Measurements from ENCODE around the gene ABHD11. TPM values are rescaled to one million over a fixed set of nuclear protein-coding genes. Genes with fewer than 3 reads are reported as not detected.

The ABHD11 gene
- total RNA-seq, 2 donors from 2014 or later, result 21.5 to 22.7 TPM

- no peaks in the 10 kb centered on the region for H3K9me3 ChIP-seq
- TF ChIP-seq CTCF (IDR thresholded peaks at IDR 0.05) (no peak), POLR2A (IDR thresholded peaks at IDR 0.05) (no peak)
- no peak for ATAC-seq
- intact Hi-C loops (cut with DNase I), result no loop called here
- no peaks in the 10 kb centered on the region for H3K4me1 ChIP-seq
- H3K4me3 ChIP-seq, result no peak overlapping the region
- H3K27me3 ChIP-seq, result no peaks in the 10 kb centered on the region
- DNase-seq, result no peak
- H3K36me3 ChIP-seq (replicated peaks in 1 of 2; ENCODE audit: insufficient read depth in 1 of 2, low read depth in 2 of 2), result no peaks in the 10 kb centered on the region
- 88 to 91% methylated on average over 10 of the region's 11 CpGs for WGBS, 2 donors
- peak overlapping the region in 2 of 4 donors; percentile 38 to 44 for H3K27ac ChIP-seq
Observed at GRCh38 chr7:73778801-73779389, 40.3 kb upstream of the ABHD11 start.

DNA sequence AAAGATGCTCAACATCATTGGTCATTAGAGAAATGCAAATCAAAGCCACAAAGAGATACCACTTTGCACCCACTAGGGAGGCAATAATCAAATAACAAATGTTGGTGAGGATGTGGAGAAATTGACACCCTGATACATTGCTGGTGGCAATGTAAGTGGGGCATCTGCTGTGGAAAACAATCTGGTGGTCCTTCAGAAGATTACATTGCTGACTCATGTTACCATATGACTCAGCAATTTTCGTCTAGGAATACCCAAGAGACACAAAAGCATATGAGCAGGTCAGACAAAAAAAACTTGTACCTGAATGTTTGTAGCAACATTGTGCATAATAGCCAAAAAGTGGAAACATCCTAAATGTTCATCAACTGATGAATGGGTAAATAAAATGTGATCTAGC lies 36.3 kb upstream of the ABHD11 start:
- WGBS, 2 donors, result 29 to 30% methylated on average over 1 of the region's 1 CpG
- intact Hi-C loops (cut with DNase I), result no loop called here

DNA sequence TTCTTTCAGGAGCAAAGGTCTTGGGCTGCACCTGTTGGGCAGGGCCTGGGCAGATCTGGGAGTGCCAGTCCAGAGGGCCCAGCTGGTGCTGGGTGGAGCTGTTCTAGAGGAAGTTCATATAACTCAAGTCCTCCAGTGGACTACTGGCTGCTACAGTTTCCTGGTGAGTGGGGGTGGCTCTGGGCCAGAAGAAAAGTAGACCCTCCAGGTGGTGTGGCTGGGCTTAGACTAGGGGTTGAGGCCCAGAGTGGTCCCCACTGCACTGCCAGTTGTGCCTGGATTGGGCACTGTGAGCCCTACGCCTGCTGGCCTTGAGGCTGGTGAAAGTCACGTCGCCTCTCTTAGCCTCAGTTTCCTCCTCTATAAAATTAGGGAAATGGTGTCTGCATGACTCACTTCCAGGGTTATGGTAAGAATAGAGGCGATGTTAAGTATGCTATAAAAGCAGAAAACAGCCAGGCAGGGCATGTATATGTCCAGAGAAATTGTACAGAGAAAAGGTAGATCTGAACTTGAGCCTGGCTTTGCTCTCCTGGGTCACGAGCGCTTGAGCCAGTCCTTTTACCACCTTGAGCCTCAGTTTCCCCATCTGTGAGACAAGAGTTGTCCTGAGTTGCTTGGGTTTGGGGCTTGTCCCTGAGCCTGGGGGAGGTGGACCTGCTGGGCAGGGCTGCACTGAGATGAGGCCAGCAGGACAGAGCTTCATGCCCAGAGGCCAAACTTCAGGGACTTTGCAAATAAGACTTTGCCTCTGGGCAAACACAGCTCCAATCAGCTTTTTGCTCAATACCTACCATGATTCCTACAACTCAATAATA lies 35.3 kb upstream of the ABHD11 start:
- TF ChIP-seq POLR2A (IDR thresholded peaks at IDR 0.05) (no peak), CTCF (IDR thresholded peaks at IDR 0.05) (no peak)
- no peaks in the 10 kb centered on the region for H3K36me3 ChIP-seq (replicated peaks in 1 of 2; ENCODE audit: insufficient read depth in 1 of 2, low read depth in 2 of 2)
- no peak overlapping the region for H3K27ac ChIP-seq
- peaks cover 17% of the 10 kb centered on the region for H3K4me1 ChIP-seq
- intact Hi-C loops (cut with DNase I), result no loop called here
- no peaks in the 10 kb centered on the region for H3K9me3 ChIP-seq
- H3K27me3 ChIP-seq, result no peaks in the 10 kb centered on the region
- DNase-seq, result peak in 2 of 4 donors; percentile 13 to 32
- H3K4me3 ChIP-seq, result no peak overlapping the region
- 73 to 94% methylated on average over 6 of the region's 6 CpGs for WGBS, 2 donors
- ATAC-seq, result no peak

More for the DNA sequence above, 36.3 kb upstream of the ABHD11 start:
- no peaks in the 10 kb centered on the region for H3K9me3 ChIP-seq
- H3K4me3 ChIP-seq, result no peak overlapping the region
- TF ChIP-seq POLR2A (IDR thresholded peaks at IDR 0.05) (no peak), CTCF (IDR thresholded peaks at IDR 0.05) (no peak)
- ATAC-seq (no peak), DNase-seq (no peak)
- no peak overlapping the region for H3K27ac ChIP-seq
- no peaks in the 10 kb centered on the region for H3K36me3 ChIP-seq (replicated peaks in 1 of 2; ENCODE audit: insufficient read depth in 1 of 2, low read depth in 2 of 2)
- no peaks in the 10 kb centered on the region for H3K27me3 ChIP-seq
- H3K4me1 ChIP-seq, result peaks cover 9% of the 10 kb centered on the region

GRCh38 chr7:73770860-73771670 lies 32.5 kb upstream of the ABHD11 start:
- no peak for TF ChIP-seq CTCF (IDR thresholded peaks at IDR 0.05)
- no peak for TF ChIP-seq POLR2A (IDR thresholded peaks at IDR 0.05)
- H3K27me3 ChIP-seq, result no peaks in the 10 kb centered on the region
- no peaks in the 10 kb centered on the region for H3K9me3 ChIP-seq
- no peaks in the 10 kb centered on the region for H3K36me3 ChIP-seq (replicated peaks in 1 of 2; ENCODE audit: insufficient read depth in 1 of 2, low read depth in 2 of 2)
- H3K27ac ChIP-seq, result peak overlapping the region; percentile 83 to 97 (median 92)
- DNase-seq, result no peak
- H3K4me3 ChIP-seq, result peak overlapping the region in 1 of 2 donors; percentile 13
- ATAC-seq, result no peak
- WGBS, 2 donors, result 59 to 68% methylated on average over 16 to 17 of the region's 17 CpGs
- intact Hi-C loops (cut with DNase I), result no loop called here
- H3K4me1 ChIP-seq, result peaks cover 33% of the 10 kb centered on the region

All from body of pancreas (tissue), 4 donors.